K562 (cell line): ENCODE results near the gene PTK7. TPM values are rescaled to one million over a fixed set of nuclear protein-coding genes. Genes with fewer than 3 reads are reported as not detected.

Experiments used
- ATAC-seq: fragments of 200-7000 bp; cut with Tn5 transposase; 3 replicates; pipeline ENCODE4 v1.9.1; 2020; ENCODE audit warnings: moderate library complexity
- BruUV-seq: library from RNA; stranded (reverse); fragments of 400-500 nt; replicated peaks from 2 replicates; lab custom pipeline; 2021; lab: Mats Ljungman, UMichigan
- CTCF ChIA-PET: fragments of 300-600 bp; formaldehyde crosslinking; extraction: SDS; loops from one replicate; lab custom pipeline; 2021; ENCODE audit warnings: low intra/inter-chr PET ratio; lab: Yijun Ruan, JAX
- POLR2A ChIA-PET: fragments of 300-600, 350-650 bp; sonication (Branson Sonifier 250); formaldehyde crosslinking; extraction: SDS; loops from one replicate; lab custom pipeline; 2021; ENCODE audit warnings: antibody characterized with exemption, inconsistent platforms; lab: Yijun Ruan, JAX
- DNase-seq, 4 experiments: peaks; one replicate each; pipeline versions ENCODE4 v3.0.0 to v3.0.0-alpha.2; 2011 to 2018; ENCODE audit warnings: low spot score in 3 of 4, mixed read lengths in 3 of 4; ENCODE audit errors: extremely low read depth in 1 of 4
- FAIRE-seq: peaks from 2 replicates; lab custom pipeline; 2011; peaks lifted over from hg19 to GRCh38; lab: Jason Lieb, UNC
- H2AFZ ChIP-seq: 2 replicates; pipeline ENCODE4 v1.6.0; 2011; ENCODE audit warnings: low read depth, low read length, control low read depth, inconsistent platforms
- H3K27ac ChIP-seq: fragments of 200-600 bp; 3 replicates; pipeline ENCODE4 v1.8.0; 2011; ENCODE audit warnings: low read depth, mild to moderate bottlenecking, control low read depth, inconsistent platforms, low read length, moderate library complexity, mixed read lengths; ENCODE audit errors: extremely low read depth
- H3K27me3 ChIP-seq, 2 experiments: fragments of 300-600 bp in 1 of 2; 2 replicates in 1 of 2; 3 replicates in 1 of 2; pipeline versions ENCODE4 v1.6.0 to v1.8.0; 2011; ENCODE audit warnings: inconsistent platforms in 2 of 2, low read length in 2 of 2, mild to moderate bottlenecking in 1 of 2, mixed read lengths in 1 of 2, moderate library complexity in 1 of 2; ENCODE audit not compliant: control insufficient read depth in 2 of 2, insufficient read depth in 2 of 2
- H3K36me3 ChIP-seq: fragments of 300-600 bp; 3 replicates; pipeline ENCODE4 v1.8.0; 2011; ENCODE audit warnings: mild to moderate bottlenecking, low read length, inconsistent platforms; ENCODE audit not compliant: control insufficient read depth, insufficient read depth
- H3K4me1 ChIP-seq, 2 experiments: fragments of 200-600 bp in 1 of 2; replicated peaks in 1 of 2; 2 replicates in 1 of 2; 3 replicates in 1 of 2; pipeline versions ENCODE4 v1.5.1 to v1.8.0; 2011; ENCODE audit warnings: inconsistent platforms in 2 of 2, low read length in 2 of 2, mild to moderate bottlenecking in 1 of 2, mixed read lengths in 1 of 2, moderate library complexity in 1 of 2; ENCODE audit not compliant: control insufficient read depth in 2 of 2, insufficient read depth in 2 of 2
- H3K4me2 ChIP-seq: 2 replicates; pipeline ENCODE4 v1.6.1; 2011; ENCODE audit warnings: low read length, control low read depth, inconsistent platforms, mixed read lengths; ENCODE audit not compliant: insufficient read depth
- H3K4me3 ChIP-seq: fragments of 200-600 bp; sonication (generic), shearing (Covaris generic); 2 replicates; pipeline ENCODE4 v1.5.1; 2016; ENCODE audit warnings: control low read depth, inconsistent platforms
- H3K79me2 ChIP-seq: fragments of 200-600 bp; 3 replicates; pipeline ENCODE4 v1.8.0; 2011; ENCODE audit warnings: low read length, inconsistent platforms; ENCODE audit not compliant: control insufficient read depth, insufficient read depth
- H3K9ac ChIP-seq, 2 experiments: 2 replicates each; pipeline versions ENCODE4 v1.6.0 to v1.6.1; 2011; ENCODE audit warnings: low read depth in 2 of 2, low read length in 2 of 2, control low read depth in 1 of 2, inconsistent platforms in 1 of 2, mild to moderate bottlenecking in 1 of 2, mixed read lengths in 1 of 2; ENCODE audit not compliant: insufficient read depth in 1 of 2
- H3K9me1 ChIP-seq: one replicate; pipeline ENCODE4 v1.6.0; 2011; ENCODE audit warnings: inconsistent platforms, mild to moderate bottlenecking, low read length, moderate library complexity; ENCODE audit not compliant: control insufficient read depth, insufficient read depth
- H3K9me3 ChIP-seq: replicated peaks from 2 replicates; pipeline ENCODE4 v1.5.1; 2011; ENCODE audit warnings: low read depth, low read length, inconsistent platforms; ENCODE audit not compliant: control insufficient read depth, insufficient read depth
- H4K20me1 ChIP-seq: replicated peaks from 2 replicates; pipeline ENCODE4 v1.6.1; 2011; ENCODE audit warnings: low read length, inconsistent platforms, mixed read lengths; ENCODE audit not compliant: control insufficient read depth, insufficient read depth
- ARHGAP35 ChIP-seq: fragments of 450-650 bp; IDR thresholded peaks from 2 replicates; pipeline ENCODE4 v1.6.1; 2018; ENCODE audit not compliant: partially characterized antibody
- COPS2 ChIP-seq: fragments of 450-650 bp; conservative IDR thresholded peaks from 2 replicates; pipeline ENCODE4 v1.6.1; 2016; ENCODE audit warnings: mild to moderate bottlenecking, moderate library complexity
- KHSRP ChIP-seq: fragments of 450-650 bp; IDR thresholded peaks from 2 replicates; pipeline ENCODE4 v1.6.1; 2017
- NCOA1 ChIP-seq: fragments of 450-650 bp; IDR thresholded peaks from 2 replicates; pipeline ENCODE4 v1.6.1; 2016; ENCODE audit warnings: low read depth
- NCOA6 ChIP-seq: fragments of 450-650 bp; IDR thresholded peaks from 2 replicates; pipeline ENCODE4 v1.6.1; 2017; ENCODE audit warnings: mild to moderate bottlenecking
- NR4A1 ChIP-seq, 2 experiments: fragments of 250-450 bp in 1 of 2; fragments of 450-650 bp in 1 of 2; sonication (Bioruptor Pico) in 1 of 2; IDR thresholded peaks; 2 replicates each; pipeline versions ENCODE4 v1.4.0 to v1.6.1; 2016 to 2020; ENCODE audit warnings: mild to moderate bottlenecking in 2 of 2, missing compliant biosample characterization in 1 of 2, missing genetic modification characterization in 1 of 2, moderate library complexity in 1 of 2
- SPI1 ChIP-seq: IDR thresholded peaks from 2 replicates; pipeline ENCODE4 v1.6.1; 2011; ENCODE audit warnings: low read depth, low read length, control low read depth, borderline replicate concordance
- STAG1 ChIP-seq: sonication (generic); formaldehyde crosslinking; IDR thresholded peaks from 2 replicates; pipeline ENCODE4 v1.5.0; 2020; ENCODE audit warnings: missing genetic modification reagents, borderline replicate concordance
- ZKSCAN3 ChIP-seq: fragments of 250-450 bp; sonication (Bioruptor Pico); IDR thresholded peaks from 2 replicates; pipeline ENCODE4 v1.4.0; 2020
- ZNF121 ChIP-seq: sonication (generic); formaldehyde crosslinking; conservative IDR thresholded peaks from 2 replicates; pipeline ENCODE4 v1.8.0; 2022; ENCODE audit warnings: missing genetic modification reagents
- ZNF444 ChIP-seq: fragments of 250-450 bp; sonication (Bioruptor Pico); IDR thresholded peaks from 2 replicates; pipeline ENCODE4 v1.4.0; 2020; ENCODE audit warnings: mild to moderate bottlenecking, moderate library complexity
- ZNF586 ChIP-seq: fragments of 450-650 bp; formaldehyde crosslinking; conservative IDR thresholded peaks from 2 replicates; pipeline ENCODE4 v1.4.0; 2020; ENCODE audit warnings: mild to moderate bottlenecking, moderate library complexity
- ZNF589 ChIP-seq: fragments of 200-800 bp; sonication (Bioruptor generic); IDR thresholded peaks from 2 replicates; pipeline ENCODE4 v1.6.1; 2016; ENCODE audit warnings: low read depth, missing genetic modification characterization, missing compliant biosample characterization
- WGBS: fragments of 100-300 bp; shearing (Covaris generic); methylation state at CpG from one replicate; pipeline ENCODE4 v1.1.6; 2016; ENCODE audit warnings: low coverage, mixed read lengths; ENCODE audit not compliant: insufficient coverage; ENCODE audit errors: missing lambda C conversion rate; 5-methylcytosine and 5-hydroxymethylcytosine counted together
- in situ Hi-C: fragments of 300-500 bp; cut with MboI; formaldehyde crosslinking; loops from 4 replicates; pipeline ENCODE4 v1.15.0; 2018; ENCODE audit warnings: inconsistent platforms, mixed read lengths
- intact Hi-C: fragments of 100-400 bp; cut with micrococcal nuclease; formaldehyde crosslinking; loops from 2 replicates; pipeline ENCODE4 v1.14.2; 2022
- polyA plus RNA-seq, 8 experiments: library from polyadenylated mRNA; depleted of rRNA in 4 of 8; stranded (reverse) in 5 of 8; unstranded in 3 of 8; fragments of >200 nt; fragmentation: Nextera tagmentation in 2 of 8; fragmentation: Illumina TruSeq in 1 of 8; extraction: Ambion mirVana in 2 of 8; extraction: Trizol in 1 of 8; gene quantifications; 2 replicates each; pipeline versions ENCODE4 v1.2.1 to v1.2.3, GENCODE V29; 2011 to 2014; ENCODE audit warnings: inconsistent platforms in 1 of 8, missing spikeins in 1 of 8
- total RNA-seq, 7 experiments: library from RNA; depleted of rRNA in 6 of 7; stranded (reverse); fragments of >200 nt in 6 of 7; fragmentation: Illumina TruSeq in 2 of 7; extraction: Trizol in 2 of 7; gene quantifications; 2 replicates each; pipeline versions ENCODE4 v1.2.1 to v1.2.3, GENCODE V29; 2011 to 2021; ENCODE audit warnings: low replicate concordance in 1 of 7
- TF ChIP-seq, protein P1 (sequence below): fragments of 450-650 bp; formaldehyde crosslinking; IDR thresholded peaks from 2 replicates; pipeline ENCODE4 v1.4.0; 2020; ENCODE audit warnings: mild to moderate bottlenecking, moderate library complexity
- TF ChIP-seq, protein P2 (sequence below): fragments of 450-650 bp; formaldehyde crosslinking; IDR thresholded peaks from 2 replicates; pipeline ENCODE4 v1.4.0; 2022; ENCODE audit warnings: missing genetic modification characterization
- TF ChIP-seq, protein P3 (sequence below): fragments of 250-450 bp; sonication (Bioruptor Pico); IDR thresholded peaks from 2 replicates; pipeline ENCODE4 v1.9.0; 2021; ENCODE audit warnings: mild to moderate bottlenecking

The PTK7 gene
- total and polyA plus RNA-seq, 9 of the 15 experiments (the other 6 are each of a cell fraction or from before 2014, with no cell fraction given), result 0.20 to 6.8 (median 4.2) TPM

DNA sequence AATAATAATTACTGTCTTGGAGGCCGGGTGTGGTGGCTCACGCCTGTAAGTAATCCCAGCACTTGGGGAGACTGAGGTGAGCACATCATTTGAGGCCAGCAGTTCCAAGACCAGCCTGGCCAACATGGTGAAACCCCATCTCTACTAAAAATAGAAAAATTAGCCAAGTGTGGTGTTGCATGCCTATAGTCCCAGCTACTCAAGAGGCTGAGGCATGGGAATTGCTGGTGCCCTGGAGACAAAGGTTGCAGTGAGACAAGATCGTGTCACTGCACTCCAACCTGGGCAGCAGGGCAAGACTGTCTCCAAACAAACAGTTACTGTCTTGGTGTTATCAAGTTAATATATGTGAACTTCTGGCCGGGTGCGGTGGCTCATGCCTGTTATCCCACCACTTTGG is 49.7 kb upstream of the PTK7 start (continued):
- TF ChIP-seq NCOA1 (no peak), NCOA6 (no peak), ZNF586 (no peak), ARHGAP35 (no peak)
- TF ChIP-seq, protein P1, sequence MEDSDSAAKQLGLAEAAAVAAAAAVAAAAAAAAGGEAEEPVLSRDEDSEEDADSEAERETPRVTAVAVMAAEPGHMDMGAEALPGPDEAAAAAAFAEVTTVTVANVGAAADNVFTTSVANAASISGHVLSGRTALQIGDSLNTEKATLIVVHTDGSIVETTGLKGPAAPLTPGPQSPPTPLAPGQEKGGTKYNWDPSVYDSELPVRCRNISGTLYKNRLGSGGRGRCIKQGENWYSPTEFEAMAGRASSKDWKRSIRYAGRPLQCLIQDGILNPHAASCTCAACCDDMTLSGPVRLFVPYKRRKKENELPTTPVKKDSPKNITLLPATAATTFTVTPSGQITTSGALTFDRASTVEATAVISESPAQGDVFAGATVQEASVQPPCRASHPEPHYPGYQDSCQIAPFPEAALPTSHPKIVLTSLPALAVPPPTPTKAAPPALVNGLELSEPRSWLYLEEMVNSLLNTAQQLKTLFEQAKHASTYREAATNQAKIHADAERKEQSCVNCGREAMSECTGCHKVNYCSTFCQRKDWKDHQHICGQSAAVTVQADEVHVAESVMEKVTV (CRISPR knock-in tag), result no peak

DNA sequence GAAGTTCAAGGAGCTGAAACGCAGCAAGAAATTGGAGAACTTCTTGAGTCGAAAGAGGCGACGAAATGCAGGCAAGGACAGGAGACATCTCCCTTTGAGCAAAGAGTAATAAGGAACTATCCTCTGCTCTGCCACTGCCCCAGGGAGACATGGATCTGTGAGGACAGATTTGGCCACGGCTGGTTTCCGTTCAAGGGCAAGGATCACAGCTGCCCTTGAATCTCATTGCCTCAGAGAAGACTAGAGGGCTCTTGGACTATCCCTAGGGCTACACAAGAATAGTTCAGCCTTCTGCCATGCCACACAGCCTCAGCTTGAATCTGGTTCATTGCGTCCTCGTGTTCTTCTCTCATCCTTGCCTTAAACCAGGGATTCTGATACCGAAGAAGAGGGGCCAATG is 47.0 kb upstream of the PTK7 start:
- Histone ChIP-seq H4K20me1 (no peaks in the 10 kb centered on the region), H3K9me3 (no peaks in the 10 kb centered on the region), H2AFZ (no peak overlapping the region), H3K4me1 (no peaks in the 10 kb centered on the region), H3K27me3 (no peaks in the 10 kb centered on the region), H3K9ac (no peak overlapping the region), H3K4me2 (no peak overlapping the region), H3K36me3 (peaks cover 77% of the 10 kb centered on the region), H3K27ac (no peak overlapping the region), H3K9me1 (no peaks in the 10 kb centered on the region), H3K79me2 (peaks cover 9% of the 10 kb centered on the region), H3K4me3 (no peak overlapping the region)
- ChIA-PET POLR2A (interaction anchor here (0.6 to 1.9 kb wide), 9 partner anchors 8 to 115 kb away, joined by 3 to 7 read pairs (median 4); partner anchors contain the start of gene RRP36), CTCF (no interaction called here)
- FAIRE-seq, result no peak
- 94% methylated on average over 9 of the region's 9 CpGs for WGBS
- intact Hi-C loops (no loop called here), in situ Hi-C loops (no loop called here)
- TSS peak; percentile 30 for BruUV-seq
- DNase-seq, result no peak
- TF ChIP-seq ZNF589 (CRISPR knock-in tag) (no peak), COPS2 (no peak), SPI1 (no peak), ZKSCAN3 (CRISPR knock-in tag) (no peak), ZNF444 (CRISPR knock-in tag) (no peak), KHSRP (no peak), ZNF121 (no peak), NR4A1 (CRISPR knock-in tag; IDR thresholded peaks at IDR 0.05) (no peak), NR4A1 (tag; IDR thresholded peaks at IDR 0.05) (no peak), STAG1 (no peak)
- TF ChIP-seq, protein P2, sequence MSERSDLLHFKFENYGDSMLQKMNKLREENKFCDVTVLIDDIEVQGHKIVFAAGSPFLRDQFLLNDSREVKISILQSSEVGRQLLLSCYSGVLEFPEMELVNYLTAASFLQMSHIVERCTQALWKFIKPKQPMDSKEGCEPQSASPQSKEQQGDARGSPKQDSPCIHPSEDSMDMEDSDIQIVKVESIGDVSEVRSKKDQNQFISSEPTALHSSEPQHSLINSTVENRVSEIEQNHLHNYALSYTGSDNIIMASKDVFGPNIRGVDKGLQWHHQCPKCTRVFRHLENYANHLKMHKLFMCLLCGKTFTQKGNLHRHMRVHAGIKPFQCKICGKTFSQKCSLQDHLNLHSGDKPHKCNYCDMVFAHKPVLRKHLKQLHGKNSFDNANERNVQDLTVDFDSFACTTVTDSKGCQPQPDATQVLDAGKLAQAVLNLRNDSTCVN, result no peak
- TF ChIP-seq, protein P3, sequence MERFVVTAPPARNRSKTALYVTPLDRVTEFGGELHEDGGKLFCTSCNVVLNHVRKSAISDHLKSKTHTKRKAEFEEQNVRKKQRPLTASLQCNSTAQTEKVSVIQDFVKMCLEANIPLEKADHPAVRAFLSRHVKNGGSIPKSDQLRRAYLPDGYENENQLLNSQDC (CRISPR knock-in tag), result no peak
- ATAC-seq, result no peak
